Right cardiac atrium (tissue), 5 donors: ENCODE results near the gene RRAGB. TPM values are rescaled to one million over a fixed set of nuclear protein-coding genes. Genes with fewer than 3 reads are reported as not detected.
"Not testable (repeated sequence)": the region's sequence is repeated elsewhere in the genome, so short reads cannot be mapped to it uniquely, and the experiment has no call there.

Source experiments
- ATAC-seq, 2 donors: fragments of 200-7000 bp; cut with Tn5 transposase; one replicate each; pipeline versions ENCODE4 v1.8.0 to v1.9.1; 2020; ENCODE audit warnings: moderate library complexity in 2 of 2, mild to moderate bottlenecking in 1 of 2
- DNase-seq, 3 donors: peaks; one replicate each; pipeline ENCODE4 v3.0.0-alpha.2; 2020
- H3K27ac ChIP-seq: one replicate; pipeline ENCODE4 v1.5.1; 2013; ENCODE audit warnings: mild to moderate bottlenecking, low read length, control low read depth, moderate library complexity
- H3K27me3 ChIP-seq: one replicate; pipeline ENCODE4 v1.6.1; 2013; ENCODE audit not compliant: control insufficient read depth, insufficient read depth
- H3K4me1 ChIP-seq: one replicate; pipeline ENCODE4 v1.6.1; 2013; ENCODE audit warnings: low read length; ENCODE audit not compliant: control insufficient read depth, insufficient read depth
- H3K4me3 ChIP-seq: one replicate; pipeline ENCODE4 v1.5.1; 2013; ENCODE audit warnings: low read length, control low read depth
- H3K9me3 ChIP-seq: one replicate; pipeline ENCODE4 v1.6.1; 2013; ENCODE audit warnings: low read length; ENCODE audit not compliant: control insufficient read depth
- WGBS: extraction: QIAGEN DNeasy Blood & Tissue Kit; methylation state at CpG from one replicate; pipeline ENCODE4 v1.1.7; 2013; 5-methylcytosine and 5-hydroxymethylcytosine counted together
- intact Hi-C, 4 donors: fragments of 100-400 bp; cut with DNase I; formaldehyde crosslinking; loops; one replicate each; pipeline versions ENCODE4 v1.11.0 to v1.14.0; 2022 to 2023
- long read RNA-seq, 4 donors: library from polyadenylated mRNA; unstranded; transcript quantifications; one replicate each; pipeline ENCODE4 v2.0.0, GENCODE V29; 2020 to 2021
- polyA plus RNA-seq: library from polyadenylated mRNA; stranded (reverse); fragments of 200-250 nt; gene quantifications from one replicate; pipeline ENCODE4 v1.2.3, GENCODE V29; 2013
- total RNA-seq, 4 donors: library from RNA; stranded (reverse); fragmentation: NEBNext Ultra II Directional; extraction: Animal tissue kit (Norgen Biotek cat#: 25700); gene quantifications; one replicate each; pipeline ENCODE4 v1.2.1, GENCODE V29; 2021
- donor health status: healthy with polysubstance abuse.
- donor health status: DM: no; HTN: yes; CAD: no.
- donor health status: DM: no; HTN: no; CAD: no.
- donor health status: DM: no; HTN: yes; CAD: no; lungs with severe emphysema.
- donor health status: DM: yes; HTN: yes; CAD: no.

The RRAGB gene
- total RNA-seq, result 10 to 100 TPM; 11.6 to 15.1 (median 13.6) TPM
- polyA plus RNA-seq, result 13.3 TPM
- long read RNA-seq, donor 1, transcript RRAGB-202 (10 exons, 2,061 nt), result major isoform, 15 of 35 reads
- long read RNA-seq, donor 1, transcript RRAGB-201 (11 exons, 1,573 nt), result minor isoform, 11 of 35 reads
- long read RNA-seq, donor 1, partial matches to known transcripts, result 1 of 35 reads
- long read RNA-seq, donor 1, other reads (novel, unspliced or antisense), result 8 of 35 reads
- long read RNA-seq, donor 2, transcript RRAGB-202 (10 exons, 2,061 nt), result major isoform, 8 of 12 reads
- long read RNA-seq, donor 2, partial matches to known transcripts, result 0 of 12 reads
- long read RNA-seq, donor 2, other reads (novel, unspliced or antisense), result 3 of 12 reads
- long read RNA-seq, donor 3, transcript RRAGB-202 (10 exons, 2,061 nt), result major isoform, 38 of 83 reads
- long read RNA-seq, donor 3, transcript RRAGB-201 (11 exons, 1,573 nt), result minor isoform, 28 of 83 reads
- long read RNA-seq, donor 3, partial matches to known transcripts, result 1 of 83 reads
- long read RNA-seq, donor 3, other reads (novel, unspliced or antisense), result 16 of 83 reads
- long read RNA-seq, donor 4, transcript RRAGB-202 (10 exons, 2,061 nt), result major isoform, 10 of 16 reads
- long read RNA-seq, donor 4, partial matches to known transcripts, result 0 of 16 reads
- long read RNA-seq, donor 4, other reads (novel, unspliced or antisense), result 2 of 16 reads

GRCh38 chrX:55717521-55718497 lies at the start of gene RRAGB:
Gene RRAGB (plus strand): TSS chrX:55717749. CDS start chrX:55718328, 579 bp downstream.
- peak; percentile 100 for ATAC-seq
- under 1% methylated on average over 46 of the region's 46 CpGs for WGBS
- Histone ChIP-seq H3K27me3 (no peaks in the 10 kb centered on the region), H3K27ac (peak within 1 kb of the TSS; percentile 93), H3K4me3 (peak within 1 kb of the TSS; percentile 59), H3K4me1 (no peaks in the 10 kb centered on the region), H3K9me3 (no peaks in the 10 kb centered on the region)
- intact Hi-C loops, result loop anchor here in 1 of 4 donors (10.0 kb wide), 1 partner anchor 527 kb away; no protein-coding TSS in a partner anchor
- DNase-seq, result peak; percentile 93 to 97 (median 97)

GRCh38 chrX:55668084-55668483 lies 49.5 kb upstream of the RRAGB start:
- Histone ChIP-seq H3K9me3 (no peaks in the 10 kb centered on the region), H3K4me3 (no peak overlapping the region), H3K4me1 (no peaks in the 10 kb centered on the region), H3K27ac (no peak overlapping the region), H3K27me3 (no peaks in the 10 kb centered on the region)
- DNase-seq, result no peak
- ATAC-seq, result no peak
- intact Hi-C loops, result no loop called here
- WGBS, result 70% methylated on average over 1 of the region's 1 CpG

GRCh38 chrX:55688579-55688978 lies 29.0 kb upstream of the RRAGB start:
- H3K27ac ChIP-seq, DNase-seq, intact Hi-C loops, H3K9me3 ChIP-seq, ATAC-seq, H3K27me3 ChIP-seq, H3K4me3 ChIP-seq, H3K4me1 ChIP-seq: not testable (repeated sequence)
- WGBS, result 78% methylated on average over 10 of the region's 10 CpGs

DNA sequence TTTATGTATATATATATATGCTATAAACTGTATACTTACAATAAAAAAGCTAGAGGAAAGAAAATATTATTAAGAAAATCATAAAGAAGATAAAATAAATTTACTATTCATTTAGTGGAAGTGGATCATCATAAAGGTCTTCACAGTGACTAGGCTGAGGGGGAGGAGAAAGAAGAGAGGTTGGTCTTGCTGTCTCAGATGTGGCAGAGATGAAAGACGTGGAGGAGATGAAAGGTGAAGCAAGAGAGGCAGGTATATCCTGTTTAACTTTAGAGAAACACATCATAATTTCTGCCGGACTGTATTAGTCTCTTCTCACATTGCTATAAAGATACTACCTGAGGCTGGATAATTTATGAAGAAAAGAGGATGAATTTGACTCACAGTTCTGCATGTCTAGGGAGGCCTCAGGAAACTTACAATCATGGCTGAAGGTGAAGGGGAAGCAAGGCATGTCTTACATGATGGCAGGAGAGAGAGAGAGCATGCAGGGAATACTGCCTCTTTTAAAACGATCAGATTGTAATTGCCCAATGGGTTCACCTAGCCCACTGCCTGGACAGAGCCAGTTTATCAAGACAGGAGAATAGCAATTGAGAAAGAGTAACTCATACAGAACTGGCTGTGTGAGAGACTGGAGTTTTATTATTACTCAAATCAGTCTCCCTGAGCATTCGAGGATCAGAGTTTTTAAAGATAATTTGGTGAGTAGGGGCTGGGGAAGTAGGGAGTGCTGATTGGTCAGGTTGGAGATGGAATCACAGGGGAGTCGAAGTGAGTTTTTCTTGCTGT lies 22.1 kb upstream of the RRAGB start:
- no peak overlapping the region for H3K4me3 ChIP-seq
- DNase-seq, result no peak
- 61% methylated on average over 5 of the region's 5 CpGs for WGBS
- no peaks in the 10 kb centered on the region for H3K4me1 ChIP-seq
- intact Hi-C loops, result no loop called here
- no peak overlapping the region for H3K27ac ChIP-seq
- H3K9me3 ChIP-seq, result no peaks in the 10 kb centered on the region
- H3K27me3 ChIP-seq, result no peaks in the 10 kb centered on the region
- ATAC-seq, result no peak

DNA sequence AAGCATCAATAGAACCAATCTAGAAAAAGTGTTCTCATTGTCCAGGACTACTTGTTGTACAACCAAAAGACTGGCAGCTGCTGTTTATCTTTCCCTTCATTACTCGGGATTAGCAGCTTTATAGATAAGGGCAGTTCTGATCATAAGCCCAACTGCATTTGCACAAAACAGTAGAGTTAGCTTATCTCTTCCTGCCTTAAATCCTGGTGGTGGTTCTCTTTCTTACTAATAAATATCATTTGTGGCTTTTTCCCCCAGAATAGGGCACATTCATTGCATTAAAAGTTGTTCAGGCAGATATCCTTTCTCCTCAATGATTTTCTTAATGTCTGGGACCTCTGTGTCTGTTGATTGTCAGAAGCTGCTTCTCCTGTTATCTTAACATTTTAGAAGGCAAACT lies 20.2 kb upstream of the RRAGB start:
- ATAC-seq (no peak), DNase-seq (no peak)
- Histone ChIP-seq H3K27ac (no peak overlapping the region), H3K4me1 (no peaks in the 10 kb centered on the region), H3K4me3 (no peak overlapping the region), H3K27me3 (no peaks in the 10 kb centered on the region), H3K9me3 (no peaks in the 10 kb centered on the region)
- intact Hi-C loops, result no loop called here
- WGBS, result 24% methylated on average over 1 of the region's 1 CpG

- no peak for ATAC-seq
- no peak for DNase-seq
- no peaks in the 10 kb centered on the region for H3K4me1 ChIP-seq
- H3K27me3 ChIP-seq, result no peaks in the 10 kb centered on the region
- intact Hi-C loops, result no loop called here
- 71% methylated on average over 5 of the region's 5 CpGs for WGBS
- H3K4me3 ChIP-seq, result no peak overlapping the region
- no peak overlapping the region for H3K27ac ChIP-seq
- H3K9me3 ChIP-seq, result no peaks in the 10 kb centered on the region
Measured at GRCh38 chrX:55702671-55703070, 14.9 kb upstream of the RRAGB start.

DNA sequence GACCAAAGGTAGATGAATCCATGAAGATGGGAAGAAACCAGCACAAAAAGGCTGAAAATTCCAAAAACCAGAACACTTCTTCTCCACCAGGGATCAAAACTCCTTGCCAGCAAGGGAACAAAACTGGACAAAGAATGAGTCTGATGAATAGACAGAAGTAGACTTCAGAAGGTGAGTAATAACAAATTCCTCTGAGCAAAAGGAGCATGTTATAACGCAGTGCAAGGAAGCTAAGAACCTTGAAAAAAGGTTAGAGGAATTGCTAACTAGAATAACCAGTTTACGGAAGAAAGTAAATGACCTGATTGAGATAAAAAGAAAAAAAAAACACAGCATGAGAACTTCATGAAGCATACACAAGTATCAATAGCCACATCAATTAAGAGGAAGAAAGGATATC lies 14.1 kb upstream of the RRAGB start:
- H3K4me1 ChIP-seq, DNase-seq, H3K9me3 ChIP-seq, H3K4me3 ChIP-seq, ATAC-seq, H3K27me3 ChIP-seq, H3K27ac ChIP-seq, intact Hi-C loops: not testable (repeated sequence)
- WGBS, result 70% methylated on average over 2 of the region's 2 CpGs

GRCh38 chrX:55705066-55705465 lies 12.5 kb upstream of the RRAGB start:
- H3K4me3 ChIP-seq, intact Hi-C loops, H3K27me3 ChIP-seq, H3K9me3 ChIP-seq, H3K27ac ChIP-seq, ATAC-seq, H3K4me1 ChIP-seq, DNase-seq: not testable (repeated sequence)
- WGBS, result 56% methylated on average over 5 of the region's 5 CpGs

- Histone ChIP-seq H3K27me3 (no peaks in the 10 kb centered on the region), H3K9me3 (no peaks in the 10 kb centered on the region), H3K27ac (no peak overlapping the region), H3K4me1 (no peaks in the 10 kb centered on the region), H3K4me3 (no peak overlapping the region)
- 30% methylated on average over 1 of the region's 1 CpG for WGBS
- intact Hi-C loops, result loop anchor here in 1 of 4 donors (10.0 kb wide), 1 partner anchor 535 kb away; no protein-coding TSS in a partner anchor
- DNase-seq (no peak), ATAC-seq (no peak)
Measured at GRCh38 chrX:55709735-55710134, 7.8 kb upstream of the RRAGB start.

DNA sequence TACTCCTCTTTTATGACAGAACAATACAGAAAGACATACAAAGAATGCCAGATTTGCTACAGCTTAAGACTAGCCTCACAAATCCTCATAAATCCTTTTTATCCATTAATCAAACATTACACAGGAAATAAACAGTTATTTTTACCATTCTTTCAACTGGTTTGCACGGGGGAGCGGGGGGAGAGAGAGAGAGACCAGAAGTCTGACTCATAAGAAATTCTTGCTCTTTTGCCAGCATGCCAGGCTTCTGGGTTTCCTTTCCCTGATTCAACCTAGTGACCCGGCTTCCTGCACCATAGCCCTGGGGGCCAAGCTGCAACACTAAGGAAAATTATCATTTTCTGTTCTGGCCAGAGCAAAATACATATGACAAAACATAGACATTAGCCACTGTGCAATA lies 6.8 kb upstream of the RRAGB start:
- intact Hi-C loops, result loop anchor here in 1 of 4 donors (10.0 kb wide), 1 partner anchor 534 kb away; no protein-coding TSS in a partner anchor
- DNase-seq (no peak), ATAC-seq (no peak)
- WGBS, result 32% methylated on average over 3 of the region's 3 CpGs
- no peaks in the 10 kb centered on the region for H3K4me1 ChIP-seq
- H3K4me3 ChIP-seq, result no peak overlapping the region
- no peaks in the 10 kb centered on the region for H3K9me3 ChIP-seq
- H3K27ac ChIP-seq, result no peak overlapping the region
- no peaks in the 10 kb centered on the region for H3K27me3 ChIP-seq
